ENCODE measurements around the gene CPSF4.
"Not testable (repeated sequence)": the region's sequence is repeated elsewhere in the genome, so short reads cannot be mapped to it uniquely, and the experiment has no call there.

The CPSF4 gene

GRCh38 chr7:99497766-99498545, 59.2 kb downstream of the CPSF4 start:
- no peak for DNase-seq

DNA sequence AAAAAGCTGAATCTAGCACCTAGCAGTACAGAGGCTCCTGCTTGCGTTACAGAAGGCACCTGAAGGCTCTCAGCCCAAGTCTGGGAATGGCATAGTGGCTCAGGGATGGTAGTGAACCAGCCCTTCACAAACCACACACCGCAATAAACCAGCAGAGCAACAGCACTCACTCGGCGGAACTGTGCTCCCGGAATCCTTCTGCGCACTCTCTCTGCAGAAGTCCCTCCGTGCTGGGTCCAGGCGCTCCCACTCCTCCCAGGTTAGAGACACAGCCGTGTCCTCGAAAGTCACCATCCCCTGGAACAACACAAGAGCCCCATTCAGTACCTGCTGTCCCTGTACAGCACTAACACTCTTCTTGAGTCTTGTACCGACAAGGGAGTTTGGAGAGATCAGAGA, 59.8 kb downstream of the CPSF4 start:
- no peak for DNase-seq

DNA sequence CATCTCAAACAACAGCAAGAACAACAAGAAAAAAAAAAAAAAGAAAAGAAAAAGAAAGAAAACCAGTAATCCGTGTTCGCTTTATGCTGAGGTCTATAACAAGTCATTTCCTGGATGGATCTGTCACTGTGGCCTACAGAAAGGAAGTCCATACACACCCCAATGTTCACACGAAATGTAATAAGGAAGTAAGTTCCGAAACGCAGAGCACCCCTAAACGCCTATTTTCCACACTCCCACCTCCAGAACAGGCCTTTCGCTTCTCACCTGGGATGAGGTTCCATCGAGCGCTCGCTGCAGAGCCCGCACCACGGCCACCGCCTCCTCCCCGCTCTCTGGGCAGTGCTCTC, 60.6 kb downstream of the CPSF4 start:
- no peak for DNase-seq

DNA sequence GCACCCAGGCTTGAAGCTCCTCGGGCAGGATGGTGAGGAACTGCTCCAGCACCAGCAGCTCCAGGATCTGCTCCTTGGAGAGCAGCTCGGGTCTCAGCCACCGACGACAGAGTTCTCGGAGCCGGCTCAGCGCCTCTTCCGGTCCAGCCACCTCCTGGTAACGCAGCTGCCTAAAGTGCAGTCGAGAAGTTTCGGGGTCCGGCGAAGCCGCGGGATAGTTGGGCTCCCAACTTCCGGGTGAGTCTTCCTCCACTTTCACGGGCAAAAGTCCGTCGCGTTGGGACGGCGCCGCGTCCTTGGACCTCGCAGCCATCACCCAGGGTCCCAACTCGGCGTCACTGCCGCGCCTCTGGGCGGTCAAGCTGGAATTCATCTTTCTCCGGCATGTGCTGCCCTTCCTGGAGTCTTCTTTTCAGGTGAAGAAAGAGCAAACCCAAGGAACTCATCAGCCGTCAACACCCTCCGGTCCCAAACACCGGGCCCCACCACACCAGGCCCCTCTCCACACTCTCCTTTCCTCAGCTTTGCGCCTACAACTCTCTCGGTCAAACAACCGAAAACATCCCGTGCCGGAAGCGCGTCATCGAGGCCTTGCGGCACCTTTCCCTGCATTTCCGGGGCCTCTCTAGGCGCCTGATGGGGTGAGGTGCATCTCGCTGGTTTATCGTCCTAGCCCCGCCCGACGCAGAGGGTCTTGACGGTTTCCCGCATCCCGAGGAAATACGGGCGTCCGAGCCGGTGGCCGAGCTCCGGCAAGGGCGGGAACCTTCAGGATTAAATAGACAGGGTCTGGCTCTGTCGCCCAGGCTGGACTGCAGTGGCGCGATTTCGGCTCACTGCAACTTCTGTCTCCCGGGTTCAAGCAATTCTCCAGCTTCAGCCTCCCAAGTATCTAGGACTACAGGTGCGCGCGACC, 61.2 kb downstream of the CPSF4 start, which contains the start of gene ZNF394:
Gene ZNF394, minus strand, starts transcription at position 561 of the 916 bp plus-strand sequence. Its CDS starts 188 bp downstream, at position 373.
- peak; percentile 91 to 93 for DNase-seq

DNA sequence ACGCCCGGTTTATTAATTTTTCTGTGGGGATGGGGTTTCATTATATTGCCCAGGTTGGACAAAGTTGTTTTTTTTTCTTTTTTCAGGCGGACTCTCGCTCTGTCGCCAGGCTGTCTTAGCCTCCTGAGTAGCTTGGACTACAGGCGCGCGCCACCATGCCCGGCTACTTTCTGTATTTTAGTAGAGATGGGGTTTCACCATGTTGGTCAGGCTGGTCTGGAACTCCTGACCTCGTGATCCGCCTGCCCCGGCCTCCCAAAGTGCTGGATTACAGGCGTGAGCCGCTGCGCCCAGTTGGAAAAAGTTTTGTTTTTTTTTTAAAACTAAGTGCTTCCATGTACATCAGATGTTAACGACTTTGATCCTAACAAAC, 61.9 kb downstream of the CPSF4 start:
- DNase-seq = no peak

- not testable (repeated sequence) for DNase-seq
These were observed 62.5 kb downstream of the CPSF4 start for GRCh38 chr7:99501236-99501635.

- DNase-seq = peak; percentile 93 to 96
These were observed 65.5 kb downstream of the CPSF4 start for GRCh38 chr7:99504281-99504602.

GRCh38 chr7:99504603-99505323, 66.0 kb downstream of the CPSF4 start, which contains the start of gene ZKSCAN5:
Gene ZKSCAN5, plus strand, starts transcription at chr7:99504662. Its CDS starts 1,383 bp downstream, at chr7:99506045.
- DNase-seq = peak; percentile 90

- no peak for DNase-seq
These were observed 66.5 kb downstream of the CPSF4 start for GRCh38 chr7:99505324-99505662.

Measured in SHP77 (cell line).